ENCODE measurements around the gene ARID4B.

DNA sequence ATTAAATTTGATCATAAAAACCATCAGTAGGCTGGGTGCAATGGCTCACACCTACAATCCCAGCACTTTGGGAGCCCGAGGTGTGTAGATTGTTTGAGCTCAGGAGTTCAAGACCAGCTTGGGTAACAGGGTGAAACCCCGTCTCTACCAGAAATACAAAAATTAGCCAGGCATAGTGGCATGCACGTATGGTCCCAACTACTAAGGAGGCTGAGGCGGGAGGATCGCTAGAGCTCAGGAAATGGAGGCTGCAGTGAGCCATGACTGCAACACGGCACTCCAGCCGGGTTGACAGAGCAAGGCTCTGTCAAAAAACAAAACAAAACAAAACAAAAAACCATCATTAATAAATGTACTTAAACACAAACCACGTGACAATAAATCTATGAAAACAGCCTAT lies 61.0 kb downstream of the ARID4B start:
- TF ChIP-seq, protein P1, sequence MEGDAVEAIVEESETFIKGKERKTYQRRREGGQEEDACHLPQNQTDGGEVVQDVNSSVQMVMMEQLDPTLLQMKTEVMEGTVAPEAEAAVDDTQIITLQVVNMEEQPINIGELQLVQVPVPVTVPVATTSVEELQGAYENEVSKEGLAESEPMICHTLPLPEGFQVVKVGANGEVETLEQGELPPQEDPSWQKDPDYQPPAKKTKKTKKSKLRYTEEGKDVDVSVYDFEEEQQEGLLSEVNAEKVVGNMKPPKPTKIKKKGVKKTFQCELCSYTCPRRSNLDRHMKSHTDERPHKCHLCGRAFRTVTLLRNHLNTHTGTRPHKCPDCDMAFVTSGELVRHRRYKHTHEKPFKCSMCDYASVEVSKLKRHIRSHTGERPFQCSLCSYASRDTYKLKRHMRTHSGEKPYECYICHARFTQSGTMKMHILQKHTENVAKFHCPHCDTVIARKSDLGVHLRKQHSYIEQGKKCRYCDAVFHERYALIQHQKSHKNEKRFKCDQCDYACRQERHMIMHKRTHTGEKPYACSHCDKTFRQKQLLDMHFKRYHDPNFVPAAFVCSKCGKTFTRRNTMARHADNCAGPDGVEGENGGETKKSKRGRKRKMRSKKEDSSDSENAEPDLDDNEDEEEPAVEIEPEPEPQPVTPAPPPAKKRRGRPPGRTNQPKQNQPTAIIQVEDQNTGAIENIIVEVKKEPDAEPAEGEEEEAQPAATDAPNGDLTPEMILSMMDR (IDR thresholded peaks at IDR 0.05 in 2 of 3, conservative IDR thresholded peaks at IDR 0.05 in 1 of 3; ENCODE audit: borderline replicate concordance in 1 of 3, insufficient read depth in 1 of 3, low read depth in 2 of 3, low read length in 2 of 3): no peak
- TF ChIP-seq POLR2AphosphoS5 (IDR thresholded peaks at IDR 0.05; ENCODE audit: low read depth, low read length) (no peak), SP1 (IDR thresholded peaks at IDR 0.05; ENCODE audit: low read depth) (no peak), CEBPB (IDR thresholded peaks at IDR 0.05; ENCODE audit: low read depth) (no peak), POLR2A (IDR thresholded peaks at IDR 0.05; ENCODE audit: borderline replicate concordance, extremely low read depth, insufficient read depth, insufficient read length) (no peak)
- TF ChIP-seq, protein P2, sequence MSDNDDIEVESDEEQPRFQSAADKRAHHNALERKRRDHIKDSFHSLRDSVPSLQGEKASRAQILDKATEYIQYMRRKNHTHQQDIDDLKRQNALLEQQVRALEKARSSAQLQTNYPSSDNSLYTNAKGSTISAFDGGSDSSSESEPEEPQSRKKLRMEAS (IDR thresholded peaks at IDR 0.05): no peak
